Spleen (tissue), 11 donors: ENCODE results near the gene PLD4. TPM values are rescaled to one million over a fixed set of nuclear protein-coding genes. Genes with fewer than 3 reads are reported as not detected.
A peak's percentile ranks its signal among the peaks of the same experiment; 100 is the strongest.
"Not testable (repeated sequence)": the region's sequence is repeated elsewhere in the genome, so short reads cannot be mapped to it uniquely, and the experiment has no call there.

ENCODE experiments used
- DNase-seq: peaks from one replicate; pipeline ENCODE4 v3.0.0-alpha.2; 2020
- H3K27ac ChIP-seq, 8 donors: fragments of 200-600 bp; sonication (generic) in 7 of 8; 1 replicate in 4 of 8; 2 replicates in 4 of 8; pipeline versions ENCODE4 v1.5.0 to v1.8.0; 2016 to 2021; ENCODE audit warnings: inconsistent platforms in 4 of 8, mild to moderate bottlenecking in 4 of 8, moderate library complexity in 1 of 8
- H3K27me3 ChIP-seq, 7 donors: fragments of 200-600 bp; sonication (generic) in 6 of 7; replicated peaks in 1 of 7; 1 replicate in 4 of 7; 2 replicates in 3 of 7; pipeline versions ENCODE4 v1.5.0 to v1.8.0; 2016 to 2021; ENCODE audit warnings: inconsistent platforms in 3 of 7, mild to moderate bottlenecking in 1 of 7
- H3K36me3 ChIP-seq, 6 donors: fragments of 200-600 bp; sonication (generic) in 5 of 6; 1 replicate in 4 of 6; 2 replicates in 2 of 6; pipeline versions ENCODE4 v1.5.0 to v1.8.0; 2016 to 2021; ENCODE audit warnings: inconsistent platforms in 2 of 6
- H3K4me1 ChIP-seq, 6 donors: fragments of 200-600 bp; sonication (generic) in 5 of 6; 1 replicate in 3 of 6; 2 replicates in 3 of 6; pipeline versions ENCODE4 v1.5.0 to v1.8.0; 2016 to 2021; ENCODE audit warnings: inconsistent platforms in 3 of 6
- H3K4me3 ChIP-seq, 8 donors: fragments of 200-600 bp; sonication (generic) in 7 of 8; 1 replicate in 4 of 8; 2 replicates in 4 of 8; pipeline versions ENCODE4 v1.5.0 to v1.8.0; 2016 to 2021; ENCODE audit warnings: inconsistent platforms in 4 of 8, mild to moderate bottlenecking in 4 of 8, moderate library complexity in 2 of 8
- H3K9me3 ChIP-seq, 8 donors: fragments of 200-600 bp; sonication (generic) in 7 of 8; 1 replicate in 4 of 8; 2 replicates in 4 of 8; pipeline versions ENCODE4 v1.5.0 to v1.8.0; 2016 to 2021; ENCODE audit warnings: inconsistent platforms in 4 of 8
- POLR2A ChIP-seq, 3 donors: fragments of 450-650 bp; IDR thresholded peaks; one replicate each; pipeline ENCODE4 v1.5.1; 2017; ENCODE audit warnings: antibody characterized with exemption in 3 of 3, mild to moderate bottlenecking in 1 of 3
- POLR2AphosphoS5 ChIP-seq, 3 donors: sonication (generic); formaldehyde crosslinking; IDR thresholded peaks; one replicate each; pipeline ENCODE4 v1.5.1; 2017; ENCODE audit warnings: antibody characterized with exemption in 3 of 3
- WGBS, 5 donors: extraction: QIAGEN DNeasy Blood & Tissue Kit in 3 of 5; methylation state at CpG; one replicate each; pipeline versions ENCODE4 v1.1.5 to v1.1.7; 2013 to 2018; 5-methylcytosine and 5-hydroxymethylcytosine counted together
- intact Hi-C: fragments of 100-400 bp; cut with DNase I; formaldehyde crosslinking; loops from one replicate; pipeline ENCODE4 v1.15.0; 2023; ENCODE audit warnings: low total_unique reads
- polyA plus RNA-seq, 3 donors: library from polyadenylated mRNA; stranded (reverse); fragments of 200-250 nt; gene quantifications; one replicate each; pipeline ENCODE4 v1.2.1, GENCODE V29; 2013
- total RNA-seq, 7 donors: library from RNA; depleted of rRNA in 3 of 7; stranded (reverse); fragments of >200 nt in 3 of 7; fragmentation: NEBNext Ultra II Directional in 4 of 7; extraction: Animal tissue kit (Norgen Biotek cat#: 25700) in 4 of 7; gene quantifications; one replicate each; pipeline versions ENCODE4 v1.1.0 to v1.2.1, GENCODE V29; 2016 to 2021
- TF ChIP-seq, protein P1 (sequence below), 11 experiments: fragments of 200-600 bp in 7 of 11; fragments of 450-650 bp in 4 of 11; sonication (generic) in 4 of 11; IDR thresholded peaks in 8 of 11; conservative IDR thresholded peaks in 3 of 11; 1 replicate in 7 of 11; 2 replicates in 4 of 11; pipeline versions ENCODE4 v1.4.0 to v1.8.0; 2016 to 2021; ENCODE audit warnings: antibody characterized with exemption in 11 of 11, inconsistent platforms in 4 of 11, mild to moderate bottlenecking in 1 of 11
- donor health status: healthy with polysubstance abuse.
- donor health status: DM: no; HTN: no; CAD: no; lungs with moderate emphysema.
- donor health status: DM: no; HTN: no; CAD: no.
- donor health status: Bipolar disorder and iron deficiency.
- donor health status: healthy.
- donor health status: DM: no; HTN: no; CAD: no.
- donor health status: DM: yes; HTN: yes; CAD: no.

PLD4 gene
- total and polyA plus RNA-seq, 10 donors: 5.4 to 31.3 (median 22.9) TPM

DNA sequence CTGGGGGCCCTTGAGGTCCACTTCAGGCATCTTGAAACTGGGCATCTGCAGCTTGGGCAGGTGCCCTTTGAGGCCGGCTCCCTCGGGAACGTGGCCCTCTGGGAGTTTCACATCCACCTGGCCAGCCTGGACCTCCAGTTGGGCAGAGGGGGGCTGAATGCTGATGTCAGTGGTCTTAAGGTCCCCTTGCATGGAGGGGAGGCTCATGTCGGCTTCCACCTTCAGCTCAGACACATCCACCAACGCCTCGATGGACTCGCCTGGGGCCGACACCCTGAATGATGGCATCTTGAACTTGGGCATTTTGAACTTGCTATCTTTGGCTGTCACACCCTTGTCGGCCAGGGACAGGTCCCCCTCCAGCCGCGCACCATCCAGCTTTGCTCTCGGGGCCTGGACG is 22.5 kb downstream of the PLD4 start:
- intact Hi-C loops, H3K4me1 ChIP-seq, H3K27me3 ChIP-seq, H3K4me3 ChIP-seq, H3K27ac ChIP-seq, H3K36me3 ChIP-seq, H3K9me3 ChIP-seq: not testable (repeated sequence)
- peak; percentile 38 for DNase-seq
- 90 to 97% (median 93%) methylated on average over 11 to 13 of the region's 13 CpGs for WGBS, 5 donors

DNA sequence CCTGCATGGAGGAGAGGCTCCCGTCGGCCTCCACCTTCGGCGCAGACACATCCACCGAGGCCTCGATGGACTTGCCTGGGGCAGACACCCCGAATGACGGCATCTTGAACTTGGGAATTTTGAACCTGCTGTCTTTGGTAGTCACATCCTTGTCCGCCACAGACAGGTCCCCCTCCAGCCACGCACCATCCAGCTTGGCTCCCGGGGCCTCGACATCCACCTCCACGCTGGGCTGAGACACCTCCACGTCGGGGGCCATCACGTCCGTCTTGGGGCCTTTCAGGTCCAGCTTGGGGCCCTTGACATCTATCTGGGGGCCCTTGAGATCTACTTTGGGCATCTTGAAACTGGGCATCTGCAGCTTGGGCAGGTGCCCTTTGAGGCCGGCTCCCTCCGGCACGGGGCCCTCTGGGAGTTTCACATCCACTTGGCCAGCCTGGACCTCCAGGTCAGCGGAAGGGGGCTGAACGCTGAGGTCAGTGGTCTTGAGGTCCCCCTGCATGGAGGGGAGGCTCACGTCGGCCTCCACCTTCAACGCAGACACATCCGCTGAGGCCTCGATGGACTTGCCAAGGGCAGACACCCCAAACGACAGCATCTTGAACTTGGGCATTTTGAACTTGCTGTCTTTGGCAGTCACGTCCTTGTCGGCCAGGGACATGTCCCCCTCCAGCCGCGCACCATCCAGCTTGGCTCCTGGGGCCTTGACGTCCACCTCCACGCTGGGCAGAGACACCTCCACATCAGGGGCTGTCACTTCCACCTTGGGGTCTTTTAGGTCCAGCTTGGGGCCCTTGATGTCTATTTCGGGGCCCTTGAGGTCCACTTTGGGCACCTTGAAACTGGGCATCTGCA is 23.4 kb downstream of the PLD4 start:
- H3K9me3 ChIP-seq, intact Hi-C loops, H3K36me3 ChIP-seq, H3K4me3 ChIP-seq, H3K4me1 ChIP-seq, H3K27ac ChIP-seq, H3K27me3 ChIP-seq: not testable (repeated sequence)
- DNase-seq: peak; percentile 67
- WGBS, 5 donors: 87 to 94% (median 93%) methylated on average over 20 to 35 of the region's 35 CpGs

DNA sequence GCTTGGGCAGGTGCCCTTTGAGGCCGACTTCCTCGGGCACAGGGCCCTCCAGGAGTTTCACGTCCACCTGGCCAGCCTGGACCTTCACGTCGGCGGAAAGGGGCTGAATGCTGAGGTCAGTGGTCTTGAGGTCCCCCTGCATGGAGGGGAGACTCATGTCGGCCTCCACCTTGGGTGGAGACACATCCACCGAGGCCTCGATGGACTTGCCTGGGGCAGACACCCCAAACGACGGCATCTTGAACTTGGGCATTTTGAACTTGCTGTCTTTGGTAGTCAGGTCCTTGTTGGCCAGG is 24.0 kb downstream of the PLD4 start:
- Histone ChIP-seq H3K27me3 (no peaks in the 10 kb centered on the region), H3K4me1 (no peaks in the 10 kb centered on the region), H3K27ac (no peak overlapping the region), H3K9me3 (no peaks in the 10 kb centered on the region), H3K4me3 (no peak overlapping the region), H3K36me3 (no peaks in the 10 kb centered on the region)
- peak; percentile 63 for DNase-seq
- intact Hi-C loops: no loop called here
- WGBS, 5 donors: 78 to 94% (median 91%) methylated on average over 8 to 11 of the region's 11 CpGs
- TF ChIP-seq POLR2AphosphoS5 (IDR thresholded peaks at IDR 0.05) (no peak), POLR2A (IDR thresholded peaks at IDR 0.05) (no peak)
- TF ChIP-seq, protein P1, sequence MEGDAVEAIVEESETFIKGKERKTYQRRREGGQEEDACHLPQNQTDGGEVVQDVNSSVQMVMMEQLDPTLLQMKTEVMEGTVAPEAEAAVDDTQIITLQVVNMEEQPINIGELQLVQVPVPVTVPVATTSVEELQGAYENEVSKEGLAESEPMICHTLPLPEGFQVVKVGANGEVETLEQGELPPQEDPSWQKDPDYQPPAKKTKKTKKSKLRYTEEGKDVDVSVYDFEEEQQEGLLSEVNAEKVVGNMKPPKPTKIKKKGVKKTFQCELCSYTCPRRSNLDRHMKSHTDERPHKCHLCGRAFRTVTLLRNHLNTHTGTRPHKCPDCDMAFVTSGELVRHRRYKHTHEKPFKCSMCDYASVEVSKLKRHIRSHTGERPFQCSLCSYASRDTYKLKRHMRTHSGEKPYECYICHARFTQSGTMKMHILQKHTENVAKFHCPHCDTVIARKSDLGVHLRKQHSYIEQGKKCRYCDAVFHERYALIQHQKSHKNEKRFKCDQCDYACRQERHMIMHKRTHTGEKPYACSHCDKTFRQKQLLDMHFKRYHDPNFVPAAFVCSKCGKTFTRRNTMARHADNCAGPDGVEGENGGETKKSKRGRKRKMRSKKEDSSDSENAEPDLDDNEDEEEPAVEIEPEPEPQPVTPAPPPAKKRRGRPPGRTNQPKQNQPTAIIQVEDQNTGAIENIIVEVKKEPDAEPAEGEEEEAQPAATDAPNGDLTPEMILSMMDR (IDR thresholded peaks at IDR 0.05 in 8 of 11, conservative IDR thresholded peaks at IDR 0.05 in 3 of 11): no peak

DNA sequence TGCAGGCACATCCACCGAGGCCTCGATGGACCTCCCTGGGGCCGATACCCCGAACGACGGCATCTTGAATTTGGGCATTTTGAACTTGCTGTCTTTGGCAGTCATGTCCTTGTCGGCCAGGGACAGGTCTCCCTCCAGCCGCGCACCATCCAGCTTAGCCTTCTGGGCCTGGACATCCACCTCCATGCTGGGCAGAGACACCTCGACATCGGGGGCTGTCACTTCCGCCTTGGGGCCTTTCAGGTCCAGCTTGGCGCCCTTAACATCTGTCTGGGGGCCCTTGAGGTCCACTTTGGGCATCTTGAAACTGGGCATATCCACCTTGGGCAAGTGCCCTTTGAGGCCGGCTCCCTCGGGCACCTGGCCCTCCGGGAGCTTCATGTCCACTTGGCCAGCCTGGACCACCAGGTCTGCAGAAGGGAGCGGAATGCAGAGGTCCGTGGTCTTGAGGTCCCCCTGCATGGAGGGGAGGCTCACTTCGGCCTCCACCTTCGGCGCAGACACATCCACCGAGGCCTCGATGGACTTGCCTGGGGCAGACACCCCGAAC is 24.8 kb downstream of the PLD4 start:
- H3K27me3 ChIP-seq, H3K4me3 ChIP-seq, H3K36me3 ChIP-seq, H3K9me3 ChIP-seq, intact Hi-C loops, H3K4me1 ChIP-seq, H3K27ac ChIP-seq: not testable (repeated sequence)
- peak; percentile 11 for DNase-seq
- whole genome bisulfite sequencing, 5 donors: 87 to 97% (median 95%) methylated on average over 15 to 24 of the region's 24 CpGs

DNA sequence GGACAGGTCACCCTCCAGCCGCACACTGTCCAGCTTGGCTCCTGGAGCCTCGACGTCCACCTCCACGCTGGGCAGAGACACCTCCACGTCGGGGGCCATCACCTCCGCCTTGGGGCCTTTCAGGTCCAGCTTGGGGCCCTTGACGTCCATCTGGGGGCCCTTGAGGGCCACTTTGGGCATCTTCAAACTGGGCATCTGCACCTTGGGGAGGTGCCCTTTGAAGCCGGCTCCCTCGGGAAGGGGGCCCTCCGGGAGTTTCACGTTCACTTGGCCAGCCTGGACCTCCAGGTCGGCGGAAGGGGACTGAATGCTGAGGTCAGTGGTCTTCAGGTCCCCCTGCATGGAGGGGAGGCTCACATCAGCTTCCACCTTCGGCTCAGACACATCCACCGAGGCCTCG is 25.3 kb downstream of the PLD4 start:
- Histone ChIP-seq H3K27ac (no peak overlapping the region), H3K4me1 (no peaks in the 10 kb centered on the region), H3K4me3 (no peak overlapping the region), H3K9me3 (no peaks in the 10 kb centered on the region), H3K27me3 (peaks cover 0 to 5% (median 0%) of the 10 kb centered on the region in 7 donors), H3K36me3 (no peaks in the 10 kb centered on the region)
- intact Hi-C loops: no loop called here
- 86 to 94% (median 91%) methylated on average over 13 to 17 of the region's 17 CpGs for WGBS, 5 donors
- peak; percentile 6 for DNase-seq
- TF ChIP-seq POLR2AphosphoS5 (IDR thresholded peaks at IDR 0.05) (no peak), POLR2A (IDR thresholded peaks at IDR 0.05) (no peak)
- TF ChIP-seq, protein P1 (IDR thresholded peaks at IDR 0.05 in 8 of 11, conservative IDR thresholded peaks at IDR 0.05 in 3 of 11): no peak

DNA sequence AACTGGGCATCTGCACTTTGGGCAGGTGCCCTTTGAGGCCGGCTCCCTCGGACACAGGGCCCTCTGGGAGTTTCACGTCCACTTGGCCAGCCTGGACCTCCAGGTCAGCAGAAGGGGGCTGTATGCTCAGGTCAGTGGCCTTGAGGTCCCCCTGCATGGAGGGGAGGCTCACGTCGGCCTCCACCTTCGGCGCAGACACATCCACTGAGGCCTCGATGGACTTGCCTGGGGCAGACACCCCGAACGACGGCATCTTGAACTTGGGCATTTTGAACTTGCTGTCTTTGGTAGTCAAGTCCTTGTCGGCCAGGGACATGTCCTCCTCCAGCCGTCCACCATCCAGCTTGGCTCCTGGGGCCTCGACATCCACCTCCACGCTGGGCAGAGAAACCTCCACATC is 26.0 kb downstream of the PLD4 start:
- 77 to 98% (median 92%) methylated on average over 11 to 15 of the region's 15 CpGs for WGBS, 5 donors
- H3K36me3 ChIP-seq, H3K27ac ChIP-seq, H3K4me3 ChIP-seq, intact Hi-C loops, H3K4me1 ChIP-seq, DNase-seq, H3K27me3 ChIP-seq, H3K9me3 ChIP-seq: not testable (repeated sequence)

DNA sequence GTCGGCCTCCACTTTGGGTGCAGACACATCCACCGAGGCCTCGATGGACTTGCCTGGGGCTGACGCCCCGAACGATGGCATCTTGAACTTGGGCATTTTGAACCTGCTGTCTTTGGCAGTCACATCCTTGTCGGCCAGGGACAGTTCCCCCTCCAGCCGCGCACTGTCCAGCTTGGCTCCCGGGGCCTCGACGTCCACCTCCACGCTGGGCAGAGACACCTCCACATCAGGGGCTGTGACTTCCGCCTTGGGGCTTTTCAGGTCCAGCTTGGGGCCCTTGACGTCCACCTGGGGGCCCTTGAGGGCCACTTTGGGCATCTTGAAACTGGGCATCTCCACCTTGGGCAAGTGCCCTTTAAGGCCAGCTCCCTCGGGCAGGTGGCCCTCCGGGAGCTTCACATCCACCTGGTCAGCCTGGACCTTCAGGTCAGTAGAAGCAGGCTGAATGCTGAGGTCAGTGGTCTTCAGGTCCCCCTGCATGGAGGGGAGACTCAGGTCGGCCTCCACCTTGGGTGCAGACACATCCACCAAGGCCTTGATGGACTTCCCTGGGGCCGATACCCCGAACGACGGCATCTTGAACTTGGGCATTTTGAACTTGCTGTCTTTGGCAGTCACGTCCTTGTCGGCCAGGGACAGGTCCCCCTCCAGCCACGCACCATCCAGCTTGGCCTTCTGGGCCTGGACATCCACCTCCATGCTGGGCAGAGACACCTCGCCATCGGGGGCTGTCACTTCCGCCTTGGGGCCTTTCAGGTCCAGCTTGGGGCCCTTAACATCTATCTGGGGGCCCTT is 27.4 kb downstream of the PLD4 start:
- WGBS, 5 donors: 81 to 92% (median 90%) methylated on average over 19 to 28 of the region's 28 CpGs
- H3K4me1 ChIP-seq, H3K36me3 ChIP-seq, H3K27ac ChIP-seq, H3K4me3 ChIP-seq, intact Hi-C loops, H3K9me3 ChIP-seq: not testable (repeated sequence)
- DNase-seq: peak; percentile 60
- peaks cover 0 to 23% (median 8%) of the 10 kb centered on the region in 7 donors for H3K27me3 ChIP-seq
